GM19351 (cell line): ENCODE measurements around the gene LDLRAP1.
"Not testable (repeated sequence)": the region's sequence is repeated elsewhere in the genome, so short reads cannot be mapped to it uniquely, and the experiment has no call there.

ENCODE experiments used
- ATAC-seq: cut with Tn5 transposase; IDR thresholded peaks from one replicate; pipeline ENCODE4 v1.9.1; 2021; ENCODE audit warnings: mild to moderate bottlenecking, moderate library complexity; ENCODE audit not compliant: unreplicated experiment

The LDLRAP1 gene

GRCh38 chr1:25572708-25573590, 29.5 kb downstream of the LDLRAP1 start:
- ATAC-seq = no peak

GRCh38 chr1:25573591-25573930, 30.2 kb downstream of the LDLRAP1 start:
- ATAC-seq = no peak

- no peak for ATAC-seq
Measured at GRCh38 chr1:25573961-25574360, 30.6 kb downstream of the LDLRAP1 start.

- no peak for ATAC-seq
Measured at GRCh38 chr1:25575191-25575590, 31.8 kb downstream of the LDLRAP1 start.

- ATAC-seq = no peak
Measured at GRCh38 chr1:25576459-25577133, 33.2 kb downstream of the LDLRAP1 start.

- no peak for ATAC-seq
Measured at GRCh38 chr1:25577134-25577920, 33.9 kb downstream of the LDLRAP1 start.

- ATAC-seq = no peak
Measured at GRCh38 chr1:25579292-25580252, 36.2 kb downstream of the LDLRAP1 start.

GRCh38 chr1:25580927-25581326, 37.5 kb downstream of the LDLRAP1 start:
- no peak for ATAC-seq

GRCh38 chr1:25581764-25582163, 38.4 kb downstream of the LDLRAP1 start:
- ATAC-seq = no peak

- no peak for ATAC-seq
Measured at GRCh38 chr1:25583519-25584370, 40.3 kb downstream of the LDLRAP1 start.

- ATAC-seq = no peak
Measured at GRCh38 chr1:25586181-25586588, 42.8 kb downstream of the LDLRAP1 start.

GRCh38 chr1:25587290-25587689, 43.9 kb downstream of the LDLRAP1 start:
- no peak for ATAC-seq

GRCh38 chr1:25588224-25588623, 44.8 kb downstream of the LDLRAP1 start:
- ATAC-seq = not testable (repeated sequence)

- ATAC-seq = not testable (repeated sequence)
Measured at GRCh38 chr1:25588786-25589185, 45.4 kb downstream of the LDLRAP1 start.

GRCh38 chr1:25590096-25590824, 46.9 kb downstream of the LDLRAP1 start:
- ATAC-seq = no peak

- no peak for ATAC-seq
Measured at GRCh38 chr1:25593861-25594260, 50.5 kb downstream of the LDLRAP1 start.

GRCh38 chr1:25594971-25595370, 51.6 kb downstream of the LDLRAP1 start:
- no peak for ATAC-seq

GRCh38 chr1:25596641-25597040, 53.2 kb downstream of the LDLRAP1 start:
- not testable (repeated sequence) for ATAC-seq

GRCh38 chr1:25598879-25599278, 55.5 kb downstream of the LDLRAP1 start:
- no peak for ATAC-seq
